Right lobe of liver (tissue), 6 donors: ENCODE data around the gene NPHS1. TPM values are rescaled to one million over a fixed set of nuclear protein-coding genes. Genes with fewer than 3 reads are reported as not detected.
A peak's percentile ranks its signal among the peaks of the same experiment; 100 is the strongest.

ENCODE experiments used
- ATAC-seq, 4 donors: fragments of 200-7000 bp; cut with Tn5 transposase; one replicate each; pipeline ENCODE4 v1.9.1; 2020; ENCODE audit warnings: mild to moderate bottlenecking in 4 of 4, moderate library complexity in 4 of 4
- DNase-seq, 3 donors: peaks; one replicate each; pipeline ENCODE4 v3.0.0-alpha.2; 2020
- H3K27ac ChIP-seq, 3 donors: fragments of 200-600 bp; one replicate each; pipeline ENCODE4 v1.8.0; 2022
- H3K27me3 ChIP-seq, 2 donors: fragments of 200-600 bp; one replicate each; pipeline ENCODE4 v1.8.0; 2022
- H3K36me3 ChIP-seq, 4 donors: fragments of 200-600 bp; sonication (generic) in 1 of 4; one replicate each; pipeline versions ENCODE4 v1.5.1 to v1.8.0; 2017 to 2022; ENCODE audit warnings: control low read depth in 1 of 4
- H3K4me1 ChIP-seq, 4 donors: fragments of 200-600 bp; sonication (generic) in 1 of 4; one replicate each; pipeline versions ENCODE4 v1.5.1 to v1.8.0; 2017 to 2022; ENCODE audit warnings: control low read depth in 1 of 4
- H3K4me3 ChIP-seq, 3 donors: fragments of 200-600 bp; one replicate each; pipeline ENCODE4 v1.8.0; 2022
- H3K9me3 ChIP-seq, 4 donors: fragments of 200-600 bp; sonication (generic) in 1 of 4; one replicate each; pipeline versions ENCODE4 v1.5.1 to v1.8.0; 2017 to 2022; ENCODE audit warnings: control low read depth in 1 of 4
- POLR2A ChIP-seq: fragments of 450-650 bp; IDR thresholded peaks from one replicate; pipeline ENCODE4 v1.6.1; 2017; ENCODE audit warnings: antibody characterized with exemption, mild to moderate bottlenecking
- WGBS: methylation state at CpG from one replicate; pipeline ENCODE4 v1.1.6; 2018; ENCODE audit warnings: low coverage, low lambda C conversion rate; ENCODE audit not compliant: insufficient coverage; ENCODE audit errors: missing lambda C conversion rate; 5-methylcytosine and 5-hydroxymethylcytosine counted together
- intact Hi-C, 2 donors: fragments of 100-400 bp; cut with DNase I; formaldehyde crosslinking; loops; one replicate each; pipeline versions ENCODE4 v1.11.2 to v1.14.1; 2022
- total RNA-seq, 6 experiments: library from RNA; depleted of rRNA in 2 of 6; stranded (reverse); fragments of >200 nt in 2 of 6; fragmentation: NEBNext Ultra II Directional in 3 of 6; extraction: Animal tissue kit (Norgen Biotek cat#: 25700) in 3 of 6; gene quantifications; one replicate each; pipeline versions ENCODE4 v1.1.0 to v1.2.4, GENCODE V29; 2016 to 2023
- TF ChIP-seq, protein P1 (sequence below), 4 donors: fragments of 200-600 bp in 3 of 4; fragments of 450-650 bp in 1 of 4; IDR thresholded peaks; one replicate each; pipeline versions ENCODE4 v1.5.1 to v1.8.0; 2016 to 2022; ENCODE audit warnings: antibody characterized with exemption in 4 of 4, mild to moderate bottlenecking in 2 of 4
- donor health status: DM: no; HTN: yes; CAD: no.
- donor health status: DM: no; HTN: no; CAD: no.
- donor health status: DM: no; HTN: no; CAD: no.
- donor health status: DM: no; HTN: yes; CAD: no.
- donor health status: DM: no; HTN: yes; CAD: no.

Gene NPHS1
- total RNA-seq, 6 experiments from 2014 or later: not detected

GRCh38 chr19:35845215-35846037 lies 6.9 kb downstream of the NPHS1 start:
- DNase-seq: peak in 1 of 3 donors; percentile 57
- WGBS: 11% methylated on average over 22 of the region's 63 CpGs
- peak; percentile 32 to 65 (median 47) for ATAC-seq
- Histone ChIP-seq H3K27me3 (peaks cover 5 to 21% of the 10 kb centered on the region in 2 donors), H3K27ac (no peak overlapping the region), H3K9me3 (no peaks in the 10 kb centered on the region), H3K36me3 (no peaks in the 10 kb centered on the region), H3K4me1 (no peaks in the 10 kb centered on the region), H3K4me3 (no peak overlapping the region)
- TF ChIP-seq, protein P1, sequence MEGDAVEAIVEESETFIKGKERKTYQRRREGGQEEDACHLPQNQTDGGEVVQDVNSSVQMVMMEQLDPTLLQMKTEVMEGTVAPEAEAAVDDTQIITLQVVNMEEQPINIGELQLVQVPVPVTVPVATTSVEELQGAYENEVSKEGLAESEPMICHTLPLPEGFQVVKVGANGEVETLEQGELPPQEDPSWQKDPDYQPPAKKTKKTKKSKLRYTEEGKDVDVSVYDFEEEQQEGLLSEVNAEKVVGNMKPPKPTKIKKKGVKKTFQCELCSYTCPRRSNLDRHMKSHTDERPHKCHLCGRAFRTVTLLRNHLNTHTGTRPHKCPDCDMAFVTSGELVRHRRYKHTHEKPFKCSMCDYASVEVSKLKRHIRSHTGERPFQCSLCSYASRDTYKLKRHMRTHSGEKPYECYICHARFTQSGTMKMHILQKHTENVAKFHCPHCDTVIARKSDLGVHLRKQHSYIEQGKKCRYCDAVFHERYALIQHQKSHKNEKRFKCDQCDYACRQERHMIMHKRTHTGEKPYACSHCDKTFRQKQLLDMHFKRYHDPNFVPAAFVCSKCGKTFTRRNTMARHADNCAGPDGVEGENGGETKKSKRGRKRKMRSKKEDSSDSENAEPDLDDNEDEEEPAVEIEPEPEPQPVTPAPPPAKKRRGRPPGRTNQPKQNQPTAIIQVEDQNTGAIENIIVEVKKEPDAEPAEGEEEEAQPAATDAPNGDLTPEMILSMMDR (IDR thresholded peaks at IDR 0.05): no peak
- no peak for TF ChIP-seq POLR2A
- intact Hi-C loops: no loop called here

DNA sequence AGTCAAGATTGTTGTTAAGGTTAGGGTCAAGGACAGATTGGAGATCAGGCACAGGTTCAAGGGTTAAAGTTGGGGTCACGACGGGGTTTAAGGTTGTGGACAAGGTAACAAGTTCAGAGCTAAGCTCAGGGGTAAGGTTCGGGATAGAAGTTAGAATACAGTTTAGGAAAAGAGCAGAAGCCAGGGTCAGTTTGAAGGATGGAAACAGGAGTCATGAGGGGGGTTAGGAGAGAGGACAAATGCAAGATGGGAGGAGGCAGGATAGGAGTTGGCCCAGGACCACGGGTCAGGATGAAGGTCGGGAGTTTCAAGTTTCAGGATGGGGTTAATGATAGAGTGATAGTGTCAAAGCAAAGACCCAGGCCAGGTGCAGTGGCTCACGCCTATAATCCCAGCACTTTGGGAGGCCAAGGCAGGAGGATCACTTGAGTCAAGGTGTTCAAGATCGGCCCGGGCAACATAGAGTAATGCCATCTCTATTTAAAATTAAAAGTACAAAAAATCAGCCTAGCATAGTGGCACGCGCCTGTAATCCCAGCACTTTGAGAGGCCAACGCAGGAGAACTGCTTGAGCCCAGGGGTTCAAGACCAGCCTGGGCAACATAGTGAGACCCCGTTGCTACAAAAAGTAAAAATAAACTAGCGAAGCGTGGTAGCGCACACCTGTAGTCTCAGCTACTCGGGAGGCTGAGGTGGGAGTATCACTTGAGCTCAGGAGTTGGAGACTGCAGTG lies 7.7 kb downstream of the NPHS1 start:
- Histone ChIP-seq H3K36me3 (no peaks in the 10 kb centered on the region), H3K4me1 (no peaks in the 10 kb centered on the region), H3K27me3 (peaks cover 5 to 21% of the 10 kb centered on the region in 2 donors), H3K4me3 (no peak overlapping the region), H3K9me3 (no peaks in the 10 kb centered on the region), H3K27ac (no peak overlapping the region)
- intact Hi-C loops: no loop called here
- 42% methylated on average over 13 of the region's 16 CpGs for WGBS
- ATAC-seq (no peak), DNase-seq (peak in 1 of 3 donors; percentile 3)
- no peak for TF ChIP-seq POLR2A
- TF ChIP-seq, protein P1 (IDR thresholded peaks at IDR 0.05): no peak

- DNase-seq: peak in 1 of 3 donors; percentile 37
- Histone ChIP-seq H3K9me3 (no peaks in the 10 kb centered on the region), H3K27me3 (peaks cover 5 to 21% of the 10 kb centered on the region in 2 donors), H3K36me3 (no peaks in the 10 kb centered on the region), H3K4me3 (no peak overlapping the region), H3K27ac (no peak overlapping the region), H3K4me1 (no peaks in the 10 kb centered on the region)
- WGBS: 4% methylated on average over 10 of the region's 42 CpGs
- no peak for TF ChIP-seq POLR2A
- TF ChIP-seq, protein P1 (IDR thresholded peaks at IDR 0.05): no peak
- no peak for ATAC-seq
- intact Hi-C loops: no loop called here
Measured at GRCh38 chr19:35843676-35844481, 8.4 kb downstream of the NPHS1 start.

- no peaks in the 10 kb centered on the region for H3K4me1 ChIP-seq
- H3K4me3 ChIP-seq: no peak overlapping the region
- intact Hi-C loops: no loop called here
- TF ChIP-seq POLR2A: no peak
- no peak for DNase-seq
- H3K27me3 ChIP-seq: peaks cover 5 to 21% of the 10 kb centered on the region in 2 donors
- ATAC-seq: no peak
- WGBS: 62% methylated on average over 4 of the region's 4 CpGs
- H3K27ac ChIP-seq: no peak overlapping the region
- no peaks in the 10 kb centered on the region for H3K9me3 ChIP-seq
- no peaks in the 10 kb centered on the region for H3K36me3 ChIP-seq
Measured at GRCh38 chr19:35842666-35843272, 9.5 kb downstream of the NPHS1 start.
